Activated CD4-positive, alpha-beta T cell treated with anti-CD3 and anti-CD28 coated beads, Interleukin-10, Interleukin-2, amounts not matched to agents 100 ng/mL and 50 ng/mL, durations not matched to agents 16 hours and 8 hours (primary cell): Measurements from ENCODE around the gene TBC1D7.

ENCODE experiments used
- DNase-seq: peaks from one replicate; pipeline ENCODE4 v3.0.0-alpha.2; 2020

The TBC1D7 gene

GRCh38 chr6:13289789-13290318 lies 38.5 kb downstream of the TBC1D7 start:
- no peak for DNase-seq

- DNase-seq, result no peak
Measured at GRCh38 chr6:13288969-13289391, 39.4 kb downstream of the TBC1D7 start.

GRCh38 chr6:13288481-13288880 lies 39.9 kb downstream of the TBC1D7 start:
- no peak for DNase-seq

- DNase-seq, result no peak
Measured at GRCh38 chr6:13287104-13287503, 41.2 kb downstream of the TBC1D7 start.

GRCh38 chr6:13286181-13286580 lies 42.2 kb downstream of the TBC1D7 start:
- no peak for DNase-seq

- no peak for DNase-seq
Measured at GRCh38 chr6:13285705-13286104, 42.6 kb downstream of the TBC1D7 start.

GRCh38 chr6:13284646-13285045 lies 43.7 kb downstream of the TBC1D7 start:
- no peak for DNase-seq

- DNase-seq, result no peak
Measured at GRCh38 chr6:13283331-13283730, 45.0 kb downstream of the TBC1D7 start.

- DNase-seq, result peak; percentile 27
Measured at GRCh38 chr6:13282393-13283069, 45.8 kb downstream of the TBC1D7 start.

GRCh38 chr6:13281686-13282085 lies 46.7 kb downstream of the TBC1D7 start:
- DNase-seq, result no peak

- no peak for DNase-seq
Measured at GRCh38 chr6:13280254-13280653, 48.1 kb downstream of the TBC1D7 start.

- no peak for DNase-seq
Measured at GRCh38 chr6:13278991-13279390, 49.3 kb downstream of the TBC1D7 start.

- DNase-seq, result peak; percentile 30
Measured at GRCh38 chr6:13278164-13278563, 50.2 kb downstream of the TBC1D7 start.

- no peak for DNase-seq
Measured at GRCh38 chr6:13277231-13277630, 51.1 kb downstream of the TBC1D7 start.

GRCh38 chr6:13275435-13275989 lies 52.8 kb downstream of the TBC1D7 start:
- DNase-seq, result no peak

- DNase-seq, result no peak
Measured at GRCh38 chr6:13274707-13275434, 53.5 kb downstream of the TBC1D7 start.

- peak; percentile 70 for DNase-seq
Measured at GRCh38 chr6:13273931-13274706, 54.2 kb downstream of the TBC1D7 start.

- no peak for DNase-seq
Measured at GRCh38 chr6:13273202-13273930, 55.0 kb downstream of the TBC1D7 start.

- DNase-seq, result no peak
Measured at GRCh38 chr6:13272131-13273046, 55.9 kb downstream of the TBC1D7 start.

GRCh38 chr6:13268913-13269518 lies 59.3 kb downstream of the TBC1D7 start:
- no peak for DNase-seq

- peak; percentile 68 for DNase-seq
Measured at GRCh38 chr6:13267142-13267651, 61.1 kb downstream of the TBC1D7 start.
